NT2/D1 (cell line): ENCODE measurements around the gene AADACL4.

Source experiments
- SUZ12 ChIP-seq: IDR thresholded peaks from 2 replicates; pipeline ENCODE4 v1.6.1; 2011; ENCODE audit not compliant: insufficient read length, insufficient read depth; ENCODE audit errors: extremely low read depth
- ZNF274 ChIP-seq: IDR thresholded peaks from 2 replicates; pipeline ENCODE4 v1.6.1; 2011; ENCODE audit warnings: mild to moderate bottlenecking, low read depth, low read length

GRCh38 chr1:12712076-12712475 lies 68.2 kb downstream of the AADACL4 start:
- TF ChIP-seq SUZ12 = no peak
- no peak for TF ChIP-seq ZNF274
